ENCODE data around the gene CTPS2. TPM values are rescaled to one million over a fixed set of nuclear protein-coding genes. Genes with fewer than 3 reads are reported as not detected.

CTPS2 gene
- total RNA-seq, 2 experiments from 2014 or later = 6.3 to 6.6 TPM

DNA sequence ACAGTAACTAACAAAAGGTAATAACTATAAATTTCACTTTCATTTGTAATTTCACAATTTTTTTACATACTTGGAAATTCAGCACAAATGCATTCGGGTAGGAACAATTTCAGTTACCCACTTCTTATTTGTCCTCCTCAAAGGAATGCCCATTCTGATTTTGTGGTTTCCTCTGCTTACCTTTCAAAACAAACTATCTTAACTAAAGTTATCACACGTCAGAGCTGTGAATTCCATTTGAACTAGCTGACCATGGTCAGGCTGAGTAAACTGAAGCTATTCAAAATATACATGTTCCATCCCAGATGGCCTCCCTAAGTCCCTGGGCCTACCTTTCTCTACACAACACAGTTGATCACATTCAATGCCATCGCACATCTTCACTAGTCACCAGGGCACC lies 4.5 kb downstream of the CTPS2 start:
- no peaks in the 10 kb centered on the region for H3K27me3 Mint-ChIP-seq

DNA sequence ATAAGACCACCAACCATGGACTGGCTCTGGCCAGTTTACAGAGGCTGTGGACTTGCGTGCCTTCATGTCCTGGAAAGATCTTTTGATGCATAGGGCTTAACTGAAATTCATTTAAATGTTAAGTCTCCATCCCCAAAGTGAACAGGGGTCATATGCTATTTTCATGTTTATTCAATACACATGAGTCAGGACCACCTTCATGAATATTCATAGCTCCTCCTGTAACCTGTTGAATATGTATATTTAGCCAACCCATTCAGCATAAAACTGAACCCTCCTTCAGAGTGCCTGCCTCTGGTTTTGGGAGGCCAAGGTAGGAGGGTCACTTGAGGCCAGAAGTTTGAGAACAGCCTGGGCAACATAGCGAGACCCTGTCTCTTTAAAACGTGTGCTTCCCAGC lies 7.1 kb downstream of the CTPS2 start:
- H3K27ac Mint-ChIP-seq = no peak overlapping the region
- no peaks in the 10 kb centered on the region for H3K36me3 Mint-ChIP-seq
- ChIA-PET CTCF (no interaction called here), POLR2A (no interaction called here)
- H3K4me1 Mint-ChIP-seq (ENCODE audit: low read depth) = no peaks in the 10 kb centered on the region
- H3K27me3 Mint-ChIP-seq = no peaks in the 10 kb centered on the region
- H3K9me3 Mint-ChIP-seq = no peaks in the 10 kb centered on the region
- intact Hi-C loops (cut with micrococcal nuclease) = no loop called here
- DNase-seq = no peak
- no peak overlapping the region for H3K4me3 Mint-ChIP-seq

More for the DNA sequence above, 4.5 kb downstream of the CTPS2 start:
- no peaks in the 10 kb centered on the region for H3K36me3 Mint-ChIP-seq
- no peak overlapping the region for H3K4me3 Mint-ChIP-seq
- POLR2A ChIA-PET = no interaction called here
- peaks cover 9% of the 10 kb centered on the region for H3K4me1 Mint-ChIP-seq (ENCODE audit: low read depth)
- intact Hi-C loops (cut with micrococcal nuclease) = no loop called here
- DNase-seq = no peak
- CTCF ChIA-PET = no interaction called here
- H3K9me3 Mint-ChIP-seq = no peaks in the 10 kb centered on the region
- H3K27ac Mint-ChIP-seq = no peak overlapping the region

DNA sequence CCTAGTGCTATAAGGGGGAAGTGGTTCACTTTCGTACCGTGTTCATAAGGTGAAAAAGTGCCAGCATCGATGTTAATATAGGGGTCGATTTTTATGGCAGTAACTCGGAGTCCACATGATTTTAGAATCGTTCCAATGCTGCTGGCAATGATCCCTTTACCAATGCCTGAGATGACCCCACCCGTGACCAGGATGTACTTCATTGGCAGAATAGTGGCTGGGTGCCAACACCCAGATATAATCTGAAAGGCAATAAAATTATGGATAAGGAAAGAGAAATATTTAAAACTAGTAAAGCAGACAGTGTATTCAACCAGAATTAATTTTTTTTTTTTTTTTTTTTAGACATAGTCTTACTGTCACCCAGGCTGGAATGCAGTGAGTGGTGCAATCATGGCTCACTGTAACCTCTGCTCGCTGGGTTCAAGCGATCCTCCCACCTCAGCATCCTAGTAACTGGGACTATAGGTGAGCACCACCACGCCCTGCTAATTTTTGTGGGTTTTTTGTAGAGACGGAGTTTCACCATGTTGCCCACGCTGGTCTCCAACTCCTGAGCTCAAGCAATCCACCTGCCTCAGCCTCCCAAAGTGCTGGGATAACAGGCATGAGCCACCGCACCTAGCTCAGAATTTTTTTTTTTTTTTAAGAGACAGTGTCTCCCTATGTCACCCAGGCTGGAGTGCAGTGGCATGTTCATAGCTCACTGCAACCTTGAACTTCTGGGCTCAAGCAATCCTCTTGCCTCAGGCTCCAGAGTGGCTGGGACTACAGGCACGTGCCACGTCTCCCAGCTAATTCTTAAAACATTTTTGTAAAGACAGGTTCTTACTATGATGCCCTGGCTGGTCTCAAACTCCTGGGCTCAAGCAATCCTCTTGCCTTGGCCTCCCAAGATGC lies 9.5 kb downstream of the CTPS2 start:
- Mint-ChIP-seq H3K27ac (no peak overlapping the region), H3K4me3 (no peak overlapping the region), H3K4me1 (ENCODE audit: low read depth) (no peaks in the 10 kb centered on the region), H3K27me3 (no peaks in the 10 kb centered on the region), H3K36me3 (no peaks in the 10 kb centered on the region), H3K9me3 (no peaks in the 10 kb centered on the region)
- ChIA-PET POLR2A (no interaction called here), CTCF (no interaction called here)
- intact Hi-C loops (cut with micrococcal nuclease) = no loop called here
- DNase-seq = no peak

DNA sequence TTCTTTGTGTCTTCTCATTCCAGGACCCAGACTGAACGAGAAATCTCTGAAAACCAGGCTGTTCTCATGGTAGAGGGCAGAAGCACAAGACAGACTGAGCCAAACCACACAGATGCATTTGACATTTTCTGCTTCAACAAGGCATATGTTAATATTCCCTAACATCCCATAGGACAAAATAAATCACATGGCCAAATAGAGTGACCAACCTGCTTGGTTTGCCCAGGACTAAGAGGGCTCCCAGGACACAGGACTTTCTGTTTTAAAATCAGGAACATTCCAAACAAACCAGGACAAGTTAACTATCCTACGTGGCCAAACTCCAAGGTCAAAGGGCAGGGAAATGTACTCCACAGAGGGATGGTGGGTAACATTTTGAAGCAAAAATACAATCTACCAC lies 11.7 kb downstream of the CTPS2 start:
- intact Hi-C loops (cut with micrococcal nuclease) = no loop called here
- H3K27me3 Mint-ChIP-seq = no peaks in the 10 kb centered on the region
- no peak overlapping the region for H3K27ac Mint-ChIP-seq
- ChIA-PET POLR2A (no interaction called here), CTCF (no interaction called here)
- no peak for DNase-seq
- no peak overlapping the region for H3K4me3 Mint-ChIP-seq
- H3K9me3 Mint-ChIP-seq = no peaks in the 10 kb centered on the region
- no peaks in the 10 kb centered on the region for H3K4me1 Mint-ChIP-seq (ENCODE audit: low read depth)
- H3K36me3 Mint-ChIP-seq = no peaks in the 10 kb centered on the region

DNA sequence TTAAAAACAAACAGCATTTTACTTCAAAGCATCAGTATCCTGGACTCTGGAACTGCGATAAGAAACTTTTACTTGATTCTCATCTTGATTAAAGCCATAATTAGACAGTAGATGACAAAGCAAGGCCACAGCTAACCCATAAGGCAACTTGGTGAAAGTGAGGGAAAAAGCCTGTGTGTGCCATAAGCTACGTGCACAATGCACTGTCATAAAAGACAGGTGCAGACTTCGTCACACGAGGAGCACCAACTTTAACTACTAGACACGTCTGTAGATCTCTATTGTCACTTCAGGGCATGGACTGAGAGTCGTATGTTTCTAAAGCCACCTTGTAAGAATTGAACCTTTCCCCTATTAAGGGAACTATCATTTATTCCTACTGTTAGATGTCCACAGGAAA lies 13.1 kb downstream of the CTPS2 start:
- Mint-ChIP-seq H3K27ac (no peak overlapping the region), H3K27me3 (no peaks in the 10 kb centered on the region), H3K9me3 (no peaks in the 10 kb centered on the region), H3K36me3 (no peaks in the 10 kb centered on the region), H3K4me3 (no peak overlapping the region), H3K4me1 (ENCODE audit: low read depth) (no peaks in the 10 kb centered on the region)
- intact Hi-C loops (cut with micrococcal nuclease) = no loop called here
- DNase-seq = no peak
- ChIA-PET CTCF (interaction anchor here (1.3 kb wide), 1 partner anchor 263 kb away, joined by 4 read pairs; no protein-coding TSS in a partner anchor), POLR2A (no interaction called here)

DNA sequence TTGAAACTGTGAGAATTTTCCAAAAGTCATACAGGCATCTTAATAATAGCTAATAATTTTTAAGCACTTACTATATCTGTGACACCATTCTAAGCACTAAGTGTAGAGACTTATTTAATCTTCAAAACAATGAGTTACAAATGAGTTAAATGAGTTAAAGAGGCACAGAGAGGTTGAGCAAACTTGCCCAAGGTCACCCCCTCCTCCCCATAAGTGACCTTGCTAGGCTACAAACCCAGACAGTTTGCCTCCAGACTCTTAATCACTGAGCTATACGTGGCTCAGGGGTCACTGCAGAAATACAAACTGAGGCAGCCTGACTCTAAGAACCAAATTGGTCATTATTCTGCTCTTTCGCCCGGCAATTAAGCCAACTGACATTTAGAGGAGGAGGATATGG lies 15.5 kb downstream of the CTPS2 start:
- ChIA-PET POLR2A (interaction anchor here (1.3 kb wide), 1 partner anchor 15 kb away, joined by 4 read pairs; the partner anchor contains the start of gene CTPS2), CTCF (interaction anchor here (1.6 to 1.7 kb wide), 2 partner anchors 14 to 260 kb away, joined by 4 to 13 read pairs; no protein-coding TSS in a partner anchor)
- H3K4me3 Mint-ChIP-seq = no peak overlapping the region
- DNase-seq = no peak
- H3K4me1 Mint-ChIP-seq (ENCODE audit: low read depth) = no peaks in the 10 kb centered on the region
- no peak overlapping the region for H3K27ac Mint-ChIP-seq
- no peaks in the 10 kb centered on the region for H3K27me3 Mint-ChIP-seq
- intact Hi-C loops (cut with micrococcal nuclease) = no loop called here
- no peaks in the 10 kb centered on the region for H3K9me3 Mint-ChIP-seq
- no peaks in the 10 kb centered on the region for H3K36me3 Mint-ChIP-seq

DNA sequence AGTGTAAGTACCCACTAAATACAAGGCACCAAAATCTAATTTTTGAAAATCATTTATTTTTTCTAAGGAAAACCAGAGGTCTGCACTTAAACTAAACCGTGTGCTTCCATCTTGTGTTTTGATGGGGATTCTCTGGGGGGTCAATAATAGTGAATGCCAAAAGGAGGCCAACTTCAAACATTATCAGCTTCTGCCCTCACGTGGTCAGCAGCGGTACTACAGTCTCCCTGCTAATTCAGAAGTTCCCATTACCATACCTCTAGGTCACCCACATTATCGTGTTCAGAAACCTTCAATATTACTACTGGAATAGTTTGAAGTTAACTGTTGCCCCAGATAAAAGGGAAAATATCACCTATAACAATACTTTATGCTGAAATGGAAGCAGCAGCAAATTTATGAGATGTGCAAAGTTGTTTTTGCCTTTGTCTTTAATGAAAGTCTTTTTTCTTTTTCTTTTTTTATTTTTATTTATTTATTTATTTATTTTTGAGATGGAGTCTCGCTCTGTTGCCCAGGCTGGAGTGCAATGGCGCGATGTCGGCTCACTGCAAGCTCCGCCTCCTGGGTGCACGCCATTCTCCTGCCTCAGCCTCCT lies 17.3 kb downstream of the CTPS2 start:
- Mint-ChIP-seq H3K27me3 (no peaks in the 10 kb centered on the region), H3K4me1 (ENCODE audit: low read depth) (no peaks in the 10 kb centered on the region), H3K9me3 (no peaks in the 10 kb centered on the region), H3K4me3 (no peak overlapping the region), H3K36me3 (no peaks in the 10 kb centered on the region), H3K27ac (no peak overlapping the region)
- intact Hi-C loops (cut with micrococcal nuclease) = loop anchor here (2.0 kb wide), 2 partner anchors 250 to 258 kb away; no protein-coding TSS in a partner anchor
- DNase-seq = peak; percentile 65
- ChIA-PET CTCF (interaction anchor here (1.3 to 1.7 kb wide), 2 partner anchors 572 to 1223 kb away, joined by 3 to 4 read pairs; partner anchors contain the start of gene GRPR), POLR2A (no interaction called here)

DNA sequence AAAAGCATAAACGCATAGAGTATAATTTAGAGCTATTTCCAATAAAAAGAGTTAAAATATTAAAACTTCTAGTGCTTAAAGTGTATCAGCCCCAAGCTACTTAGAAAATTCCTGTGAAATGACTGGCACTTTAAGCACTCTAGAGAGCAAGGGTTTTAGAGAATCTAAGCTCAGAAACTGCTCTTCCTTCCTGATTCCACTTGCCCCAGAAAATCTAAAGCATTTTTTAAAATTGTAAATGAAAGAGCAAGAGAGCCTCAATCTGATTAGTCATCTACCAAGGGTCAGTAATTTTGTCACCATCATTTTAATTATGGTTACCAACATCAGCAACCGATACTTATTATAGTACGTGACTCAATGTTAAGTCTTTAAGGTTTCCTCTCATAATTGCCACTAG lies 25.0 kb downstream of the CTPS2 start:
- CTCF ChIA-PET = no interaction called here

DNA sequence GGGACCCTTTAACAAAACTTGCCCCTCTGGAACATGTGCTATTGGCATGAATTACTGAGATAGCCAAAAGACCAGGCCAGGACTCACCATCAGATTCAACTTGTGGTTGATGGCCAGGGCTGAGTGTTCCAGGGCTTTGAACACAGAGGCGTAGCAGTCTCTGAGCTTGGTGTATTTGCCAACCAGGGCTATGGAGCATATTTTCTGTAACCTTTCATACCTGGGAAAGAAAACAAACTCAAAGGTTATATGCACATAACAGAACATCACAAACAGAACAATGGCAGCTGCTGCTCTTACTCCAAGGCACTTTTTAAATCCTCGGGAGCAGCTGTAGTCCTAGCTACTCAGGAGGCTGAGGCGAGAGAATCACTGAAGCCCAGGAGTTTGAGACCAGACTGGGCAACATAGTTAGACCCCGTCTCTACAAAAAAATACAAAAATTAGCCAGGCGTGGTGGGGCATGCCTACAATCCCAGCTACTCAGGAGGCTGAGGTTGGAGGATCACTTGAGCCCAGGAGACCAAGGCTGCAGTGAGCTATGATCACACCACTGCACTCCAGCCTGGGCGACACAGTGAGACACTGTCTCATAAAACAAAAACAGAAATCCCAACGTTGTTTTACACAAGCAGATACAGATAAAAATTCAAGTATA lies 29.3 kb downstream of the CTPS2 start:
- Mint-ChIP-seq H3K9me3 (no peaks in the 10 kb centered on the region), H3K4me3 (no peak overlapping the region), H3K27me3 (no peaks in the 10 kb centered on the region), H3K36me3 (no peaks in the 10 kb centered on the region), H3K4me1 (ENCODE audit: low read depth) (no peaks in the 10 kb centered on the region), H3K27ac (no peak overlapping the region)
- ChIA-PET CTCF (no interaction called here), POLR2A (no interaction called here)
- intact Hi-C loops (cut with micrococcal nuclease) = no loop called here
- DNase-seq = no peak

More for the DNA sequence above, 25.0 kb downstream of the CTPS2 start:
- Mint-ChIP-seq H3K27me3 (no peaks in the 10 kb centered on the region), H3K4me3 (no peak overlapping the region), H3K4me1 (ENCODE audit: low read depth) (no peaks in the 10 kb centered on the region), H3K36me3 (no peaks in the 10 kb centered on the region), H3K9me3 (no peaks in the 10 kb centered on the region), H3K27ac (no peak overlapping the region)
- POLR2A ChIA-PET = no interaction called here
- intact Hi-C loops (cut with micrococcal nuclease) = no loop called here
- DNase-seq = no peak

DNA sequence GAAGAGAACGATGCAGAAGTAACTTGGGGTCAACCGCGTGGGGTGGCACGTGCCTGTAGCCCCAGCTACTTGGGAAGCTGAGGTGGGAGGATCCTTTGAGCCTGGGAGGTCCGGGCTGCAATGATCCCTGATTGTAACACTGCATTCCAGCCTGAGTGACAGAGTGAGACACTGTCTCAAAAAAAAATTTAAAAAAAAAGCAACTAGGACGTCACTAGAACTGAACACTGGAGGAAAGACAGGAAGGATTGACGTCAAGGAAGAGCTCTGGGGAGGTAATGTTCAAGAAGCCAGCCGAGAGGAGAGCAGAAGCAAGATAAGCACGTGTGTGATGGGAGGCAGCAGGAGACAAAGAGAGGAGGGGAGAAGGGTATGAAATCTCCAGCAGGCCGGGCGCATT lies 33.8 kb downstream of the CTPS2 start:
- Mint-ChIP-seq H3K27me3 (no peaks in the 10 kb centered on the region), H3K9me3 (no peaks in the 10 kb centered on the region)
- CTCF ChIA-PET = no interaction called here

DNA sequence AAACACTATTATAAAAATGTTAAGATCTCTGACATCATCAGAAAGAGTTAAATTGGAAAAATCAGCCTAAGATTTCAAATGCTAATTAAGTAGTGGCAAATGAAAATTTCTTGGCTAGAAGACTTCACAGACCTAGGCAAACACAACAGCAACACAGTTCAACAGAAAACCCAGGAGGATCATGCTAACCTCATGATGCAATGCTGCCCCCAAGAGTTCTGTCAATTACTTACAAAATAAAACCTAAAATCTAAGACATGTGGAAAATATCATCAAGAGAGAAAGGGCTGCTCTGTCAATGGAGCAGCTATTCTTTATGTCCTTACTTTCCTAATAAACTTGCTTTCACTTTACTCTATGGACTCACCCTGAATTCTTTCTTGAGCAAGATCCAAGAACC lies 41.5 kb downstream of the CTPS2 start:
- H3K36me3 Mint-ChIP-seq = peaks cover 2% of the 10 kb centered on the region
- intact Hi-C loops (cut with micrococcal nuclease) = loop anchor here (2.0 to 10.0 kb wide), 2 partner anchors 234 to 546 kb away; partner anchors contain the start of gene GRPR
- no peak overlapping the region for H3K27ac Mint-ChIP-seq
- CTCF ChIA-PET = interaction anchor here (0.6 to 2.2 kb wide), 5 partner anchors 14 to 1177 kb away, joined by 3 to 6 read pairs (median 4); no protein-coding TSS in a partner anchor
- POLR2A ChIA-PET = no interaction called here
- peak; percentile 20 for DNase-seq
- no peaks in the 10 kb centered on the region for H3K4me1 Mint-ChIP-seq (ENCODE audit: low read depth)
- H3K27me3 Mint-ChIP-seq = no peaks in the 10 kb centered on the region
- no peaks in the 10 kb centered on the region for H3K9me3 Mint-ChIP-seq
- H3K4me3 Mint-ChIP-seq = no peak overlapping the region

More for the DNA sequence above, 33.8 kb downstream of the CTPS2 start:
- Mint-ChIP-seq H3K27ac (no peak overlapping the region), H3K36me3 (no peaks in the 10 kb centered on the region), H3K4me1 (ENCODE audit: low read depth) (no peaks in the 10 kb centered on the region), H3K4me3 (no peak overlapping the region)
- DNase-seq = no peak
- POLR2A ChIA-PET = no interaction called here
- intact Hi-C loops (cut with micrococcal nuclease) = loop anchor here (10.0 kb wide), 1 partner anchor 554 kb away; the partner anchor contains the start of gene GRPR

DNA sequence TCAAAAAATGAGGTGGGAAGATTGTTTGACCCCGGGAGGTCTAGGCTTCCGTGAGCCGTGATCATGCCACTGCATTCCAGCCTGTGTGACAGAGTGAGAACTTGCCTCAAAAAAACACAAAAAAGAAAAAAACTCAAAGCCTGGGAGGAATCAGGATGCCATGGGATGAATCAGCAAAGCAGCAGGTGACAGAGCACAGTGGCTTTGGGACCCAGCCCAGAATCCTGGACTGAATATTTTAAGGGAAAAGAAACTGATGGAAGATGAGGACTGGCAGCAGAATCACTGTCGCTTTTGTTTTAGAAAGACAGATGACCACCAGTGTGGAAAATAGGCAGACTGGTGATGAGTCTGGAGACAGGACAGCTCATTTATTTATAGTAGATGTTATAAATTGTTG lies 45.9 kb downstream of the CTPS2 start:
- Mint-ChIP-seq H3K4me1 (ENCODE audit: low read depth) (no peaks in the 10 kb centered on the region), H3K27ac (no peak overlapping the region), H3K27me3 (no peaks in the 10 kb centered on the region), H3K36me3 (peaks cover 3% of the 10 kb centered on the region), H3K4me3 (no peak overlapping the region), H3K9me3 (no peaks in the 10 kb centered on the region)
- POLR2A ChIA-PET = no interaction called here
- CTCF ChIA-PET = no interaction called here
- intact Hi-C loops (cut with micrococcal nuclease) = no loop called here
- DNase-seq = no peak

Measured in activated CD4-positive, alpha-beta memory T cell treated with anti-CD3 and anti-CD28 coated beads for 36 hours (primary cell).